ENCODE results near the gene EZR. TPM values are rescaled to one million over a fixed set of nuclear protein-coding genes. Genes with fewer than 3 reads are reported as not detected.
"Not testable (repeated sequence)": the region's sequence is repeated elsewhere in the genome, so short reads cannot be mapped to it uniquely, and the experiment has no call there.

Gene EZR
- total RNA-seq, 1 donor from 2014 or later, result 205 TPM

GRCh38 chr6:158795516-158795915 lies 23.7 kb downstream of the EZR start:
- no peaks in the 10 kb centered on the region for H3K27me3 Mint-ChIP-seq (ENCODE audit: insufficient read depth)
- intact Hi-C loops (cut with micrococcal nuclease), result loop anchor here (5.0 kb wide), 2 partner anchors 72 to 143 kb away; partner anchors contain the start of gene SYTL3
- H3K9me3 Mint-ChIP-seq, result no peaks in the 10 kb centered on the region
- no peak overlapping the region for H3K27ac Mint-ChIP-seq
- no peak for DNase-seq (ENCODE audit: low spot score)
- peaks cover 16% of the 10 kb centered on the region for H3K36me3 Mint-ChIP-seq (ENCODE audit: low read depth)
- peaks cover 73% of the 10 kb centered on the region for H3K4me1 Mint-ChIP-seq (ENCODE audit: low read depth)
- no peak overlapping the region for H3K4me3 Mint-ChIP-seq

- no peak overlapping the region for H3K4me3 Mint-ChIP-seq
- no peaks in the 10 kb centered on the region for H3K27me3 Mint-ChIP-seq (ENCODE audit: insufficient read depth)
- H3K27ac Mint-ChIP-seq, result peak overlapping the region; percentile 4
- intact Hi-C loops (cut with micrococcal nuclease), result loop anchor here (1.0 kb wide), 2 partner anchors 26 to 179 kb away; partner anchors contain the start of gene EZR
- no peak for DNase-seq (ENCODE audit: low spot score)
- H3K36me3 Mint-ChIP-seq (ENCODE audit: low read depth), result peaks cover 29% of the 10 kb centered on the region
- peaks cover 73% of the 10 kb centered on the region for H3K4me1 Mint-ChIP-seq (ENCODE audit: low read depth)
- H3K9me3 Mint-ChIP-seq, result no peaks in the 10 kb centered on the region
These were observed 25.7 kb downstream of the EZR start for GRCh38 chr6:158793432-158793831.

- H3K27me3 Mint-ChIP-seq (ENCODE audit: insufficient read depth); H3K4me3 Mint-ChIP-seq; H3K27ac Mint-ChIP-seq; intact Hi-C loops (cut with micrococcal nuclease); DNase-seq (ENCODE audit: low spot score); H3K9me3 Mint-ChIP-seq: not testable (repeated sequence)
- Mint-ChIP-seq H3K36me3 (ENCODE audit: low read depth) (peaks cover 29% of the 10 kb centered on the region), H3K4me1 (ENCODE audit: low read depth) (peaks cover 66% of the 10 kb centered on the region)
These were observed 26.7 kb downstream of the EZR start for GRCh38 chr6:158792505-158792904.

- intact Hi-C loops (cut with micrococcal nuclease), result no loop called here
These were observed 27.8 kb downstream of the EZR start for GRCh38 chr6:158791274-158791855.

GRCh38 chr6:158789115-158789917 lies 29.9 kb downstream of the EZR start:
- peak; percentile 59 for DNase-seq (ENCODE audit: low spot score)
- no peaks in the 10 kb centered on the region for H3K9me3 Mint-ChIP-seq

More at GRCh38 chr6:158791274-158791855, 27.8 kb downstream of the EZR start:
- H3K4me3 Mint-ChIP-seq, result no peak overlapping the region
- H3K9me3 Mint-ChIP-seq, result no peaks in the 10 kb centered on the region
- peak overlapping the region; percentile 75 for H3K27ac Mint-ChIP-seq
- DNase-seq (ENCODE audit: low spot score), result no peak
- peaks cover 37% of the 10 kb centered on the region for H3K36me3 Mint-ChIP-seq (ENCODE audit: low read depth)
- peaks cover 55% of the 10 kb centered on the region for H3K4me1 Mint-ChIP-seq (ENCODE audit: low read depth)
- no peaks in the 10 kb centered on the region for H3K27me3 Mint-ChIP-seq (ENCODE audit: insufficient read depth)

GRCh38 chr6:158787395-158787794 lies 31.8 kb downstream of the EZR start:
- Mint-ChIP-seq H3K27ac (peak overlapping the region; percentile 12), H3K4me1 (ENCODE audit: low read depth) (peaks cover 45% of the 10 kb centered on the region), H3K9me3 (no peaks in the 10 kb centered on the region), H3K4me3 (no peak overlapping the region), H3K36me3 (ENCODE audit: low read depth) (peaks cover 61% of the 10 kb centered on the region), H3K27me3 (ENCODE audit: insufficient read depth) (no peaks in the 10 kb centered on the region)
- no peak for DNase-seq (ENCODE audit: low spot score)
- intact Hi-C loops (cut with micrococcal nuclease), result no loop called here

More at GRCh38 chr6:158789115-158789917, 29.9 kb downstream of the EZR start:
- no peaks in the 10 kb centered on the region for H3K27me3 Mint-ChIP-seq (ENCODE audit: insufficient read depth)
- H3K27ac Mint-ChIP-seq, result peak overlapping the region; percentile 95
- intact Hi-C loops (cut with micrococcal nuclease), result loop anchor here (1.0 kb wide), 1 partner anchor 183 kb away; no protein-coding TSS in a partner anchor
- H3K4me1 Mint-ChIP-seq (ENCODE audit: low read depth), result peaks cover 44% of the 10 kb centered on the region
- peaks cover 48% of the 10 kb centered on the region for H3K36me3 Mint-ChIP-seq (ENCODE audit: low read depth)
- peak overlapping the region; percentile 74 for H3K4me3 Mint-ChIP-seq

GRCh38 chr6:158786645-158787304 lies 32.4 kb downstream of the EZR start:
- H3K9me3 Mint-ChIP-seq, result no peaks in the 10 kb centered on the region

GRCh38 chr6:158785036-158785435 lies 34.1 kb downstream of the EZR start:
- intact Hi-C loops (cut with micrococcal nuclease), result no loop called here
- H3K4me1 Mint-ChIP-seq (ENCODE audit: low read depth), result peaks cover 30% of the 10 kb centered on the region

More at GRCh38 chr6:158786645-158787304, 32.4 kb downstream of the EZR start:
- peaks cover 45% of the 10 kb centered on the region for H3K4me1 Mint-ChIP-seq (ENCODE audit: low read depth)
- peaks cover 65% of the 10 kb centered on the region for H3K36me3 Mint-ChIP-seq (ENCODE audit: low read depth)
- intact Hi-C loops (cut with micrococcal nuclease), result no loop called here
- DNase-seq (ENCODE audit: low spot score), result no peak
- H3K4me3 Mint-ChIP-seq, result no peak overlapping the region
- no peak overlapping the region for H3K27ac Mint-ChIP-seq
- no peaks in the 10 kb centered on the region for H3K27me3 Mint-ChIP-seq (ENCODE audit: insufficient read depth)

GRCh38 chr6:158784505-158784904 lies 34.7 kb downstream of the EZR start:
- intact Hi-C loops (cut with micrococcal nuclease), result no loop called here

More at GRCh38 chr6:158785036-158785435, 34.1 kb downstream of the EZR start:
- DNase-seq (ENCODE audit: low spot score), result no peak
- H3K36me3 Mint-ChIP-seq (ENCODE audit: low read depth), result peaks cover 70% of the 10 kb centered on the region
- H3K4me3 Mint-ChIP-seq, result no peak overlapping the region
- no peaks in the 10 kb centered on the region for H3K27me3 Mint-ChIP-seq (ENCODE audit: insufficient read depth)
- H3K27ac Mint-ChIP-seq, result no peak overlapping the region
- no peaks in the 10 kb centered on the region for H3K9me3 Mint-ChIP-seq

GRCh38 chr6:158783851-158784250 lies 35.3 kb downstream of the EZR start:
- Mint-ChIP-seq H3K27me3 (ENCODE audit: insufficient read depth) (no peaks in the 10 kb centered on the region), H3K4me1 (ENCODE audit: low read depth) (peaks cover 18% of the 10 kb centered on the region), H3K4me3 (no peak overlapping the region), H3K36me3 (ENCODE audit: low read depth) (peaks cover 64% of the 10 kb centered on the region), H3K9me3 (no peaks in the 10 kb centered on the region), H3K27ac (peak overlapping the region; percentile 4)
- intact Hi-C loops (cut with micrococcal nuclease), result no loop called here
- DNase-seq (ENCODE audit: low spot score), result no peak

More at GRCh38 chr6:158784505-158784904, 34.7 kb downstream of the EZR start:
- no peak for DNase-seq (ENCODE audit: low spot score)
- H3K9me3 Mint-ChIP-seq, result no peaks in the 10 kb centered on the region
- H3K4me1 Mint-ChIP-seq (ENCODE audit: low read depth), result peaks cover 25% of the 10 kb centered on the region
- H3K36me3 Mint-ChIP-seq (ENCODE audit: low read depth), result peaks cover 65% of the 10 kb centered on the region
- H3K27me3 Mint-ChIP-seq (ENCODE audit: insufficient read depth), result no peaks in the 10 kb centered on the region
- H3K4me3 Mint-ChIP-seq, result no peak overlapping the region
- no peak overlapping the region for H3K27ac Mint-ChIP-seq

- no peaks in the 10 kb centered on the region for H3K27me3 Mint-ChIP-seq (ENCODE audit: insufficient read depth)
- H3K36me3 Mint-ChIP-seq (ENCODE audit: low read depth), result peaks cover 67% of the 10 kb centered on the region
- DNase-seq (ENCODE audit: low spot score), result no peak
- H3K4me3 Mint-ChIP-seq, result no peak overlapping the region
- H3K9me3 Mint-ChIP-seq, result no peaks in the 10 kb centered on the region
- peak overlapping the region; percentile 7 for H3K27ac Mint-ChIP-seq
- intact Hi-C loops (cut with micrococcal nuclease), result no loop called here
- H3K4me1 Mint-ChIP-seq (ENCODE audit: low read depth), result peaks cover 15% of the 10 kb centered on the region
These were observed 36.1 kb downstream of the EZR start for GRCh38 chr6:158783167-158783450.

- Mint-ChIP-seq H3K4me3 (no peak overlapping the region), H3K36me3 (ENCODE audit: low read depth) (peaks cover 68% of the 10 kb centered on the region), H3K27me3 (ENCODE audit: insufficient read depth) (no peaks in the 10 kb centered on the region), H3K4me1 (ENCODE audit: low read depth) (peaks cover 15% of the 10 kb centered on the region), H3K9me3 (no peaks in the 10 kb centered on the region), H3K27ac (no peak overlapping the region)
- no peak for DNase-seq (ENCODE audit: low spot score)
- intact Hi-C loops (cut with micrococcal nuclease), result no loop called here
These were observed 36.6 kb downstream of the EZR start for GRCh38 chr6:158782432-158783166.
